Measurements from ENCODE around the gene DCLK2. TPM values are rescaled to one million over a fixed set of nuclear protein-coding genes. Genes with fewer than 3 reads are reported as not detected.

Gene DCLK2
- total and polyA plus RNA-seq, 11 donors: 6.4 to 38.4 (median 15.4) TPM

- intact Hi-C loops (cut with DNase I): loop anchor here in 4 of 10 donors (10.0 kb wide), 5 partner anchors 58 to 142 kb away; no protein-coding TSS in a partner anchor
- ATAC-seq: peak in 2 of 4 donors; percentile 33 to 35
- H3K4me3 ChIP-seq: no peak overlapping the region
- H3K4me1 ChIP-seq: peaks cover 0 to 19% (median 7%) of the 10 kb centered on the region in 12 donors
- H3K9me3 ChIP-seq: no peaks in the 10 kb centered on the region
- TF ChIP-seq CTCF (IDR thresholded peaks at IDR 0.05): no peak
- TF ChIP-seq POLR2A (IDR thresholded peaks at IDR 0.05): no peak
- peaks cover 0 to 2% (median 0%) of the 10 kb centered on the region in 9 donors for H3K27me3 ChIP-seq
- no peaks in the 10 kb centered on the region for H3K36me3 ChIP-seq
- WGBS, 4 donors: 42 to 60% (median 50%) methylated on average over 2 of the region's 2 CpGs
- DNase-seq: no peak
- H3K27ac ChIP-seq: peak overlapping the region in 1 of 12 donors; percentile 3
These were observed 5.1 kb upstream of the DCLK2 start for GRCh38 chr4:150072906-150073714.

GRCh38 chr4:150074064-150074463 is 4.2 kb upstream of the DCLK2 start:
- H3K4me1 ChIP-seq: peaks cover 0 to 21% (median 7%) of the 10 kb centered on the region in 12 donors
- ATAC-seq (no peak), DNase-seq (no peak)
- H3K27ac ChIP-seq: no peak overlapping the region
- no peak overlapping the region for H3K4me3 ChIP-seq
- TF ChIP-seq CTCF (IDR thresholded peaks at IDR 0.05) (no peak), POLR2A (IDR thresholded peaks at IDR 0.05) (no peak)
- H3K36me3 ChIP-seq: no peaks in the 10 kb centered on the region
- H3K9me3 ChIP-seq: no peaks in the 10 kb centered on the region
- WGBS, 4 donors: 97 to 98% (median 97%) methylated on average over 2 of the region's 2 CpGs
- H3K27me3 ChIP-seq: peaks cover 0 to 2% (median 0%) of the 10 kb centered on the region in 9 donors
- intact Hi-C loops (cut with DNase I): loop anchor here in 4 of 10 donors (10.0 kb wide), 5 partner anchors 59 to 141 kb away; no protein-coding TSS in a partner anchor

GRCh38 chr4:150078579-150079080 is 385 bp downstream of the DCLK2 start:
- Histone ChIP-seq H3K27me3 (peaks cover 0 to 5% (median 0%) of the 10 kb centered on the region in 9 donors), H3K36me3 (no peaks in the 10 kb centered on the region), H3K9me3 (no peaks in the 10 kb centered on the region), H3K27ac (peak overlapping the region; percentile 73 to 94 (median 84)), H3K4me3 (peak overlapping the region; percentile 57 to 90 (median 80)), H3K4me1 (peaks cover 0 to 40% (median 16%) of the 10 kb centered on the region in 12 donors)
- TF ChIP-seq POLR2A (IDR thresholded peaks at IDR 0.05) (no peak), CTCF (IDR thresholded peaks at IDR 0.05) (no peak)
- DNase-seq: peak in 3 of 5 donors; percentile 70 to 78 (median 73)
- 0 to 1% (median 0%) methylated on average over 1 to 59 of the region's 59 CpGs for WGBS, 4 donors
- intact Hi-C loops (cut with DNase I): loop anchor here (1.0 to 10.0 kb wide), 14 partner anchors 21 to 136 kb away; no protein-coding TSS in a partner anchor
- ATAC-seq: peak; percentile 29 to 78 (median 67)

- peak overlapping the region; percentile 73 to 94 (median 84) for H3K27ac ChIP-seq
- H3K9me3 ChIP-seq: no peaks in the 10 kb centered on the region
- 0 to 2% (median 0%) methylated on average over 2 to 47 of the region's 47 CpGs for WGBS, 4 donors
- ATAC-seq (peak in 3 of 4 donors; percentile 29 to 44 (median 43)), DNase-seq (peak; percentile 29 to 67 (median 45))
- H3K4me1 ChIP-seq: peaks cover 0 to 39% (median 16%) of the 10 kb centered on the region in 12 donors
- intact Hi-C loops (cut with DNase I): loop anchor here (1.0 to 10.0 kb wide), 14 partner anchors 20 to 136 kb away; no protein-coding TSS in a partner anchor
- TF ChIP-seq POLR2A (IDR thresholded peaks at IDR 0.05): no peak
- peak in 5 of 12 donors; percentile 7 to 32 (median 20) for TF ChIP-seq CTCF (IDR thresholded peaks at IDR 0.05)
- peaks cover 0 to 5% (median 0%) of the 10 kb centered on the region in 9 donors for H3K27me3 ChIP-seq
- peak overlapping the region; percentile 57 to 90 (median 80) for H3K4me3 ChIP-seq
- H3K36me3 ChIP-seq: no peaks in the 10 kb centered on the region
These were observed 886 bp downstream of the DCLK2 start for GRCh38 chr4:150079081-150079581.
